ENCODE data around the gene RPTOR.

- TF ChIP-seq CTCF (conservative IDR thresholded peaks at IDR 0.05; ENCODE audit: low read depth, low read length): no peak
- TF ChIP-seq EZH2phosphoT487 (IDR thresholded peaks at IDR 0.05; ENCODE audit: borderline replicate concordance, low read length): no peak
- TF ChIP-seq EZH2 (IDR thresholded peaks at IDR 0.05; ENCODE audit: low read length, unreplicated experiment): no peak
Observed at GRCh38 chr17:80749611-80750010, 205.0 kb downstream of the RPTOR start.
